H1 (cell line): ENCODE measurements around the gene CD300H. TPM values are rescaled to one million over a fixed set of nuclear protein-coding genes. Genes with fewer than 3 reads are reported as not detected.

Experiments
- CTCF ChIA-PET: fragments of 300-600 bp; sonication (Branson Sonifier 250); formaldehyde crosslinking; loops from one replicate; lab custom pipeline; 2021; ENCODE audit not compliant: partially characterized antibody; lab: Charles Lee
- POLR2A ChIA-PET: fragments of 300-600 bp; sonication (Branson Sonifier 250); formaldehyde crosslinking; loops from one replicate; lab custom pipeline; 2021; ENCODE audit warnings: inconsistent platforms; ENCODE audit not compliant: partially characterized antibody; lab: Charles Lee
- DNase-seq, 2 experiments: peaks; one replicate each; pipeline versions ENCODE4 v3.0.0 to v3.0.0-alpha.2; 2010 to 2022; ENCODE audit warnings: low spot score in 2 of 2, low read depth in 1 of 2, mixed read lengths in 1 of 2
- FAIRE-seq: peaks from 2 replicates; lab custom pipeline; 2011; peaks lifted over from hg19 to GRCh38; lab: Jason Lieb, UNC
- H2AFZ ChIP-seq: 2 replicates; pipeline ENCODE4 v1.8.1; 2012; ENCODE audit warnings: low read length, inconsistent platforms
- H2AK5ac ChIP-seq: 2 replicates; pipeline ENCODE4 v1.6.1; 2013; ENCODE audit warnings: low read depth, low read length
- H2BK120ac ChIP-seq: replicated peaks from 2 replicates; pipeline ENCODE3; 2013; ENCODE audit warnings: low read depth, low read length, inconsistent platforms
- H2BK12ac ChIP-seq: 2 replicates; pipeline ENCODE4 v1.6.1; 2013; ENCODE audit warnings: low read depth, low read length
- H2BK15ac ChIP-seq: 2 replicates; pipeline ENCODE4 v1.6.1; 2013; ENCODE audit warnings: low read length
- H2BK20ac ChIP-seq: 2 replicates; pipeline ENCODE4 v1.6.1; 2013; ENCODE audit warnings: low read length
- H2BK5ac ChIP-seq: 2 replicates; pipeline ENCODE4 v1.6.1; 2013; ENCODE audit warnings: low read depth, low read length
- H3K14ac ChIP-seq: 2 replicates; pipeline ENCODE4 v1.6.1; 2013; ENCODE audit warnings: inconsistent platforms; ENCODE audit not compliant: insufficient read length
- H3K18ac ChIP-seq: 2 replicates; pipeline ENCODE4 v1.6.1; 2013; ENCODE audit warnings: low read length; ENCODE audit errors: extremely low read depth
- H3K23ac ChIP-seq: 2 replicates; pipeline ENCODE4 v1.6.1; 2013; ENCODE audit warnings: inconsistent platforms; ENCODE audit not compliant: insufficient read length
- H3K23me2 ChIP-seq: 2 replicates; pipeline ENCODE4 v1.6.1; 2013; ENCODE audit warnings: low read depth, low read length
- H3K27ac ChIP-seq: 2 replicates; pipeline ENCODE4 v1.6.1; 2011; ENCODE audit warnings: low read depth, low read length, inconsistent platforms
- H3K27me3 ChIP-seq, 4 experiments: replicated peaks in 1 of 4; 1 replicate in 1 of 4; 2 replicates in 3 of 4; pipeline versions ENCODE4 v1.6.1 to v1.8.1; 2011 to 2013; ENCODE audit warnings: low read length in 3 of 4, mild to moderate bottlenecking in 3 of 4, inconsistent platforms in 2 of 4, mixed read lengths in 2 of 4, moderate library complexity in 1 of 4; ENCODE audit not compliant: control insufficient read depth in 3 of 4, insufficient read depth in 3 of 4; ENCODE audit errors: extremely low read depth in 1 of 4
- H3K36me3 ChIP-seq, 4 experiments: 2 replicates each; pipeline versions ENCODE4 v1.6.1 to v1.8.1; 2011 to 2013; ENCODE audit warnings: mild to moderate bottlenecking in 4 of 4, low read length in 3 of 4, moderate library complexity in 2 of 4, control low read depth in 1 of 4, inconsistent platforms in 1 of 4; ENCODE audit not compliant: insufficient read depth in 4 of 4, control insufficient read depth in 2 of 4
- H3K4ac ChIP-seq: replicated peaks from 2 replicates; pipeline ENCODE3; 2013; ENCODE audit warnings: low read length, low read depth, mixed read lengths, inconsistent platforms; ENCODE audit not compliant: insufficient read length
- H3K4me1 ChIP-seq, 4 experiments: replicated peaks in 1 of 4; 1 replicate in 1 of 4; 2 replicates in 3 of 4; pipeline versions ENCODE4 v1.6.1 to v1.8.1; 2011 to 2013; ENCODE audit warnings: low read length in 3 of 4, inconsistent platforms in 2 of 4, mixed read lengths in 1 of 4; ENCODE audit not compliant: insufficient read depth in 4 of 4, control insufficient read depth in 3 of 4
- H3K4me2 ChIP-seq, 2 experiments: 2 replicates each; pipeline versions ENCODE4 v1.6.1 to v1.8.1; 2011 to 2013; ENCODE audit warnings: low read depth in 2 of 2, low read length in 2 of 2, control low read depth in 1 of 2, inconsistent platforms in 1 of 2, mild to moderate bottlenecking in 1 of 2; ENCODE audit not compliant: insufficient read depth in 1 of 2
- H3K4me3 ChIP-seq, 4 experiments: fragments of 200-600, 300-600 bp in 1 of 4; sonication (generic), shearing (Covaris generic), sonication (Bioruptor Twin) in 1 of 4; 2 replicates each; pipeline versions ENCODE4 v1.5.1 to v1.8.1; 2011 to 2016; ENCODE audit warnings: low read length in 4 of 4, low read depth in 3 of 4, control low read depth in 2 of 4, inconsistent platforms in 2 of 4, mild to moderate bottlenecking in 2 of 4, mixed read lengths in 1 of 4, moderate library complexity in 1 of 4; ENCODE audit not compliant: insufficient read depth in 2 of 4; ENCODE audit errors: extremely low read depth in 1 of 4
- H3K56ac ChIP-seq: replicated peaks from 2 replicates; pipeline ENCODE3; 2013; ENCODE audit warnings: low read depth, mild to moderate bottlenecking, mixed read lengths, low read length, inconsistent platforms; ENCODE audit not compliant: insufficient read length
- H3K79me1 ChIP-seq: 2 replicates; pipeline ENCODE4 v1.6.1; 2013; ENCODE audit warnings: low read depth, low read length, control low read depth
- H3K79me2 ChIP-seq, 2 experiments: 2 replicates each; pipeline versions ENCODE4 v1.6.1 to v1.8.1; 2012 to 2013; ENCODE audit warnings: low read length in 2 of 2, mild to moderate bottlenecking in 2 of 2, inconsistent platforms in 1 of 2; ENCODE audit not compliant: insufficient read depth in 2 of 2, control insufficient read depth in 1 of 2
- H3K9ac ChIP-seq, 4 experiments: replicated peaks in 1 of 4; 1 replicate in 1 of 4; 2 replicates in 3 of 4; pipeline versions ENCODE4 v1.6.1 to v1.8.1; 2011 to 2013; ENCODE audit warnings: low read depth in 3 of 4, low read length in 3 of 4, control low read depth in 2 of 4, mild to moderate bottlenecking in 2 of 4, moderate library complexity in 2 of 4, inconsistent platforms in 1 of 4; ENCODE audit errors: extremely low read depth in 1 of 4
- H3K9me3 ChIP-seq, 2 experiments: 2 replicates each; pipeline versions ENCODE4 v1.6.1 to v1.8.1; 2012 to 2013; ENCODE audit warnings: mild to moderate bottlenecking in 2 of 2, moderate library complexity in 2 of 2, control low read depth in 1 of 2, inconsistent platforms in 1 of 2, low read depth in 1 of 2, low read length in 1 of 2, mixed read lengths in 1 of 2; ENCODE audit not compliant: insufficient read depth in 2 of 2
- H4K20me1 ChIP-seq, 2 experiments: replicated peaks in 1 of 2; 2 replicates each; pipeline versions ENCODE3 to v1.8.1; 2011 to 2013; ENCODE audit warnings: inconsistent platforms in 2 of 2, low read length in 2 of 2, mild to moderate bottlenecking in 1 of 2; ENCODE audit not compliant: insufficient read depth in 2 of 2, control insufficient read depth in 1 of 2
- H4K5ac ChIP-seq: 2 replicates; pipeline ENCODE4 v1.6.1; 2013; ENCODE audit warnings: low read length, low read depth, mixed read lengths, inconsistent platforms; ENCODE audit not compliant: insufficient read length
- H4K8ac ChIP-seq: 2 replicates; pipeline ENCODE4 v1.8.0; 2013; ENCODE audit warnings: mild to moderate bottlenecking, moderate library complexity, low read length, inconsistent platforms; ENCODE audit not compliant: insufficient read depth; ENCODE audit errors: extremely low read depth
- H4K91ac ChIP-seq: replicated peaks from 2 replicates; pipeline ENCODE3; 2013; ENCODE audit warnings: low read length, mixed read lengths, inconsistent platforms; ENCODE audit not compliant: insufficient read length
- BRCA1 ChIP-seq: IDR thresholded peaks from 2 replicates; pipeline ENCODE4 v1.6.1; 2012; ENCODE audit warnings: low read depth, low read length, improper control_type of control experiment
- CBX8 ChIP-seq: fragments of 300-800, 300-1000 bp; sonication (generic); IDR thresholded peaks from 2 replicates; pipeline ENCODE4 v1.7.1; 2016; ENCODE audit warnings: low read depth, low read length, borderline replicate concordance
- EGR1 ChIP-seq: IDR thresholded peaks from 2 replicates; pipeline ENCODE4 v1.6.1; 2011; ENCODE audit warnings: low read depth, low read length, borderline replicate concordance
- EP300 ChIP-seq, 2 experiments: IDR thresholded peaks; 1 replicate in 1 of 2; 2 replicates in 1 of 2; pipeline ENCODE4 v1.6.1; 2011 to 2012; ENCODE audit warnings: low read depth in 2 of 2, low read length in 2 of 2, mild to moderate bottlenecking in 2 of 2, borderline replicate concordance in 1 of 2, inconsistent platforms in 1 of 2, moderate library complexity in 1 of 2
- MAX ChIP-seq: IDR thresholded peaks from 2 replicates; pipeline ENCODE4 v1.6.1; 2012; ENCODE audit warnings: inconsistent platforms
- NANOG ChIP-seq: IDR thresholded peaks from 2 replicates; pipeline ENCODE4 v1.6.1; 2011; ENCODE audit warnings: low read length, low read depth, mild to moderate bottlenecking, inconsistent platforms; ENCODE audit not compliant: insufficient read depth, poor library complexity, severe bottlenecking
- NRF1 ChIP-seq: IDR thresholded peaks from 2 replicates; pipeline ENCODE4 v1.6.1; 2011; ENCODE audit warnings: mild to moderate bottlenecking, low read depth, low read length, improper control_type of control experiment
- PHF8 ChIP-seq: fragments of 200-600 bp; sonication (generic); conservative IDR thresholded peaks from 2 replicates; pipeline ENCODE4 v1.7.1; 2012; ENCODE audit warnings: low read depth, mild to moderate bottlenecking, inconsistent platforms, low read length, moderate library complexity
- USF2 ChIP-seq: IDR thresholded peaks from 2 replicates; pipeline ENCODE4 v1.6.1; 2011; ENCODE audit warnings: low read length, improper control_type of control experiment
- YY1 ChIP-seq: IDR thresholded peaks from 2 replicates; pipeline ENCODE4 v1.6.1; 2011; ENCODE audit warnings: low read depth, mild to moderate bottlenecking, low read length
- WGBS, 2 experiments: shearing (Covaris generic) in 1 of 2; methylation state at CpG; one replicate each; pipeline versions ENCODE4 v1.1.6 to v1.1.7; 2013 to 2015; ENCODE audit warnings: low lambda C conversion rate in 2 of 2, mixed read lengths in 2 of 2, inconsistent platforms in 1 of 2, low coverage in 1 of 2, missing lambda C conversion rate in 1 of 2; ENCODE audit not compliant: insufficient replicate concordance in 2 of 2, insufficient coverage in 1 of 2, insufficient read length in 1 of 2; ENCODE audit errors: extremely low coverage in 1 of 2, missing lambda C conversion rate in 1 of 2; 5-methylcytosine and 5-hydroxymethylcytosine counted together
- polyA plus RNA-seq, 7 experiments: library from polyadenylated mRNA; depleted of rRNA in 3 of 7; stranded (reverse) in 5 of 7; unstranded in 2 of 7; fragments of >200 nt in 5 of 7; fragments of 200-250 nt in 2 of 7; gene quantifications; 1 replicate in 5 of 7; 2 replicates in 1 of 7; 4 replicates in 1 of 7; pipeline versions ENCODE4 v1.2.1 to v1.2.3, GENCODE V29; 2011 to 2013; ENCODE audit warnings: missing spikeins in 2 of 7, mixed read lengths in 2 of 7
- total RNA-seq: library from RNA; stranded (reverse); fragmentation: NEBNext Ultra II Directional; extraction: Animal tissue kit (Norgen Biotek cat#: 25700); gene quantifications from 2 replicates; pipeline ENCODE4 v1.2.1, GENCODE V29; 2021

Gene CD300H
- total and polyA plus RNA-seq, 2 of the 8 experiments (the other 6 are each of a cell fraction or from before 2014, with no cell fraction given): not detected

- H3K14ac ChIP-seq: no peak overlapping the region
- H3K79me2 ChIP-seq: no peaks in the 10 kb centered on the region
- H4K8ac ChIP-seq: no peak overlapping the region
- DNase-seq (no peak), FAIRE-seq (no peak)
- H3K4me2 ChIP-seq: no peak overlapping the region
- no peak overlapping the region for H2BK15ac ChIP-seq
- H3K9me3 ChIP-seq: no peaks in the 10 kb centered on the region
- no peak overlapping the region for H2BK12ac ChIP-seq
- 84% methylated on average over 4 of the region's 4 CpGs; no CpG with 5 or more reads in 1 of the 2 experiments for WGBS, 2 experiments
- H3K27me3 ChIP-seq: peaks cover 0 to 5% (median 0%) of the 10 kb centered on the region in 4 experiments; a peak in 2 of 7 replicates
- H4K5ac ChIP-seq: no peak overlapping the region
- no peaks in the 10 kb centered on the region for H3K79me1 ChIP-seq
- no peak overlapping the region for H3K27ac ChIP-seq
- H3K23me2 ChIP-seq: peaks cover 2% of the 10 kb centered on the region; the same call in 1 of the 2 replicates
- no peak overlapping the region for H3K4ac ChIP-seq
- H4K91ac ChIP-seq: no peak overlapping the region
- H3K9ac ChIP-seq: no peak overlapping the region; a peak in 1 of 7 replicates
- no peak overlapping the region for H3K18ac ChIP-seq
- no peak overlapping the region for H2BK120ac ChIP-seq
- H2BK5ac ChIP-seq: no peak overlapping the region
- H2AK5ac ChIP-seq: no peak overlapping the region
- H3K56ac ChIP-seq: no peak overlapping the region
- H3K23ac ChIP-seq: no peak overlapping the region
- POLR2A ChIA-PET: no interaction called here
- H4K20me1 ChIP-seq: peaks cover 0 to 1% of the 10 kb centered on the region in 2 experiments
- TF ChIP-seq USF2: no peak
- TF ChIP-seq PHF8: no peak
- TF ChIP-seq BRCA1: no peak
- no peak for TF ChIP-seq CBX8
- TF ChIP-seq YY1: no peak
- no peak for TF ChIP-seq NRF1
- no peak for TF ChIP-seq NANOG
- no peak for TF ChIP-seq EGR1
- TF ChIP-seq MAX: no peak
- no peak for TF ChIP-seq EP300 (IDR thresholded peaks at IDR 0.05; ENCODE audit: borderline replicate concordance in 1 of 2, low read depth in 2 of 2, low read length in 2 of 2)
- no peaks in the 10 kb centered on the region for H3K36me3 ChIP-seq
- H2AFZ ChIP-seq: no peak overlapping the region
- H3K4me3 ChIP-seq: no peak overlapping the region
- peaks cover 0 to 6% (median 2%) of the 10 kb centered on the region in 4 experiments; a peak in 1 of 7 replicates for H3K4me1 ChIP-seq
- CTCF ChIA-PET: interaction anchor here (1.2 to 3.3 kb wide), 3 partner anchors 9 to 32 kb away, joined by 3 to 14 read pairs (median 3); partner anchors contain the start of gene CD300H
- no peak overlapping the region for H2BK20ac ChIP-seq
Measured at GRCh38 chr17:74598346-74599022, 31.2 kb upstream of the CD300H start.
